Astrocyte (in vitro differentiated cells and primary cell): ENCODE results near the gene PARL. TPM values are rescaled to one million over a fixed set of nuclear protein-coding genes. Genes with fewer than 3 reads are reported as not detected.
"Not testable (repeated sequence)": the region's sequence is repeated elsewhere in the genome, so short reads cannot be mapped to it uniquely, and the experiment has no call there.

Experiments used
- DNase-seq: peaks from one replicate; pipeline ENCODE4 v3.0.0-alpha.2; 2010; ENCODE audit warnings: low read depth
- FAIRE-seq: peaks from 2 replicates; lab custom pipeline; 2011; peaks lifted over from hg19 to GRCh38; lab: Jason Lieb, UNC
- H2AFZ ChIP-seq: 2 replicates; pipeline ENCODE4 v1.6.0; 2012; ENCODE audit warnings: low read depth, low read length, inconsistent platforms
- H3K27ac ChIP-seq: 2 replicates; pipeline ENCODE4 v1.5.1; 2011; ENCODE audit warnings: low read depth, low read length, inconsistent platforms
- H3K27me3 ChIP-seq: 2 replicates; pipeline ENCODE4 v1.6.0; 2011; ENCODE audit warnings: low read length, inconsistent platforms; ENCODE audit not compliant: insufficient read depth
- H3K36me3 ChIP-seq: 2 replicates; pipeline ENCODE4 v1.5.1; 2011; ENCODE audit warnings: low read length, inconsistent platforms; ENCODE audit not compliant: insufficient read depth
- H3K4me1 ChIP-seq: 2 replicates; pipeline ENCODE4 v1.5.1; 2011; ENCODE audit warnings: low read length, inconsistent platforms; ENCODE audit not compliant: insufficient read depth
- H3K4me2 ChIP-seq: 2 replicates; pipeline ENCODE4 v1.6.0; 2012; ENCODE audit warnings: low read length, inconsistent platforms
- H3K4me3 ChIP-seq: 2 replicates; pipeline ENCODE4 v1.5.1; 2011; ENCODE audit warnings: low read depth, mild to moderate bottlenecking, low read length, inconsistent platforms; ENCODE audit not compliant: insufficient read depth
- H3K79me2 ChIP-seq: 2 replicates; pipeline ENCODE4 v1.6.0; 2012; ENCODE audit warnings: mild to moderate bottlenecking, low read length, inconsistent platforms; ENCODE audit not compliant: insufficient read depth
- H3K9ac ChIP-seq: 2 replicates; pipeline ENCODE4 v1.6.0; 2012; ENCODE audit warnings: mild to moderate bottlenecking, low read length, inconsistent platforms
- H3K9me3 ChIP-seq: 2 replicates; pipeline ENCODE4 v1.5.1; 2012; ENCODE audit warnings: low read depth, mild to moderate bottlenecking, low read length, inconsistent platforms; ENCODE audit not compliant: insufficient read depth
- H4K20me1 ChIP-seq: 2 replicates; pipeline ENCODE4 v1.6.0; 2012; ENCODE audit warnings: low read length, inconsistent platforms; ENCODE audit not compliant: insufficient read depth
- H3K27ac Mint-ChIP-seq: one replicate; pipeline ENCODE4 v1.8.0; 2021; ENCODE audit warnings: mild to moderate bottlenecking, mixed read lengths; ENCODE audit not compliant: unreplicated experiment
- H3K27me3 Mint-ChIP-seq: one replicate; pipeline ENCODE4 v1.8.0; 2021; ENCODE audit warnings: low read depth, mixed read lengths; ENCODE audit not compliant: unreplicated experiment
- H3K36me3 Mint-ChIP-seq: one replicate; pipeline ENCODE4 v1.8.0; 2021; ENCODE audit warnings: low read depth, mixed read lengths; ENCODE audit not compliant: unreplicated experiment
- H3K4me1 Mint-ChIP-seq: one replicate; pipeline ENCODE4 v1.8.0; 2021; ENCODE audit warnings: low read depth, mixed read lengths; ENCODE audit not compliant: unreplicated experiment
- H3K4me3 Mint-ChIP-seq: one replicate; pipeline ENCODE4 v1.8.0; 2021; ENCODE audit warnings: mild to moderate bottlenecking, moderate library complexity, mixed read lengths; ENCODE audit not compliant: unreplicated experiment
- H3K9me3 Mint-ChIP-seq: one replicate; pipeline ENCODE4 v1.8.0; 2021; ENCODE audit warnings: mild to moderate bottlenecking, mixed read lengths; ENCODE audit not compliant: unreplicated experiment
- CTCF ChIP-seq: IDR thresholded peaks from 2 replicates; pipeline ENCODE4 v1.5.1; 2011; ENCODE audit warnings: low read depth, mild to moderate bottlenecking, inconsistent platforms, low read length, moderate library complexity; ENCODE audit not compliant: insufficient read depth
- EZH2 ChIP-seq: IDR thresholded peaks from 2 replicates; pipeline ENCODE4 v1.6.1; 2012; ENCODE audit warnings: mild to moderate bottlenecking, low read length, inconsistent platforms; ENCODE audit not compliant: insufficient read depth
- total RNA-seq: library from RNA; stranded (reverse); gene quantifications from 2 replicates; pipeline ENCODE4 v1.2.1, GENCODE V29; 2021

Gene PARL
- total RNA-seq, 1 donor from 2014 or later, result 64.7 TPM

DNA sequence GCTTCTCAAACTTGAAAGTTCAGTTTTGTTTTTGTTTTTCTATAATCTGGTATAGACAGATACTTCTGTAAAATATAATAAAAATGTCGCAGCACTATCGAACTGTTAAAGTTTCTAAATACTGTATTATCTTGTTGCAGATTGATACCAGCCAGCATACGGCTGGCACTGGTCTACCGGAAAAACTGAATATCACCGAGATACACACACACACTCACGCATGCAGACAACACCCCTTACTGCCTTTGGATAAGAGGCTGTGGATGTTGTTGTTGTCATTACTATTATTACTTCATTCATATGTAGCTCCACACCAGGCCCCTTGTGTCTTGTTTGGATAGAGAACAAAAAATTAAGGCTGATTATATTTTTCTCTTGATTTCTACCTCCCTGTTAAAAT is 91.7 kb downstream of the PARL start:
- Histone ChIP-seq H3K79me2 (peaks cover 22% of the 10 kb centered on the region), H3K4me2 (no peak overlapping the region), H3K4me1 (no peaks in the 10 kb centered on the region), H4K20me1 (peaks cover 29% of the 10 kb centered on the region), H3K36me3 (peaks cover 40% of the 10 kb centered on the region), H3K9ac (no peak overlapping the region), H3K27me3 (no peaks in the 10 kb centered on the region), H3K9me3 (no peaks in the 10 kb centered on the region), H2AFZ (no peak overlapping the region), H3K27ac (no peak overlapping the region), H3K4me3 (no peak overlapping the region)
- FAIRE-seq (no peak), DNase-seq (no peak)
- Mint-ChIP-seq H3K4me3 (no peak overlapping the region), H3K4me1 (no peaks in the 10 kb centered on the region), H3K27me3 (no peaks in the 10 kb centered on the region), H3K36me3 (peaks cover 13% of the 10 kb centered on the region), H3K27ac (no peak overlapping the region), H3K9me3 (no peaks in the 10 kb centered on the region)
- no peak for TF ChIP-seq CTCF
- TF ChIP-seq EZH2, result no peak

DNA sequence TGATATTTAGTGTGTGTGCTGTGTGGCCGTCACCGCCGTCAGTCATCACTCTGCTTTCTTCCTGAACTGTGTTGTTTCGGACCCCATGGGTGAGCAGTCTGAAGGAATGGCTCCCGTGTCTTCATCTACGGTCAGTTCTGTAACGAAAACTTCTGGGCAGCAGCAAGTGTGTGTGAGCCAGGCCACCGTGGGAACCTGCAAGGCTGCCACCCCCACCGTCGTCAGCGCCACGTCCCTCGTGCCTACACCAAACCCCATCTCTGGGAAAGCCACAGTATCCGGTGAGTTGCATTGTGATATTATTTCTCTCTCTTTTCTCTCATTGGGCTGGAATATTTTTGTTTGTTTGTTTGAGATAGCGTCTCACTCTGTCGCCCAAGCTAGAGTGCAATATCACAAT is 94.0 kb downstream of the PARL start:
- Mint-ChIP-seq H3K4me1 (no peaks in the 10 kb centered on the region), H3K27me3 (no peaks in the 10 kb centered on the region), H3K36me3 (peaks cover 21% of the 10 kb centered on the region), H3K4me3 (no peak overlapping the region), H3K27ac (peak overlapping the region; percentile 70), H3K9me3 (no peaks in the 10 kb centered on the region)
- Histone ChIP-seq H3K4me3 (no peak overlapping the region), H3K4me2 (no peak overlapping the region), H3K79me2 (peaks cover 27% of the 10 kb centered on the region), H3K27me3 (no peaks in the 10 kb centered on the region), H4K20me1 (peaks cover 29% of the 10 kb centered on the region), H3K27ac (no peak overlapping the region), H3K36me3 (peaks cover 52% of the 10 kb centered on the region), H3K4me1 (no peaks in the 10 kb centered on the region), H3K9me3 (no peaks in the 10 kb centered on the region), H2AFZ (no peak overlapping the region), H3K9ac (no peak overlapping the region)
- FAIRE-seq, result no peak
- TF ChIP-seq CTCF (no peak), EZH2 (no peak)
- DNase-seq, result no peak

DNA sequence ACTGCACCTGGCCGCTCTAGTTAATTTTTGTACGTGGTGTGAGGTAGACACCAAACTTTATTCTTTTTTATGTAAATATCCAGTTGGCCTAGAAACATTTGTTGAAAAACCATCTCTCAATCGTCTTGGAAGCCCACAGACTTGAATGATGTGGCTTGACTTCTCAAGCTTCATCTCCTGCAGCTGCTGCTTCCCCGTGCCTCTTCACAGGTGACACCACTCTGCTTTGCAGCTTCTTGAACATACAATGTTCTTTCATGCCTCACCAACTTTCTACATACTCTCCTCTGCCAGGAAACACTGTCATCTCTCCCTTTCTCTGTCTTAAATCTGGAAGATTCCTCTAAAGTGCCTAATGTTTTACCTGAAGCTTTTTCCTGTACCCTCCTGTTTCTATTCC is 94.9 kb downstream of the PARL start:
- Histone ChIP-seq H3K79me2 (peaks cover 27% of the 10 kb centered on the region), H3K36me3 (peaks cover 55% of the 10 kb centered on the region), H3K9ac (no peak overlapping the region), H4K20me1 (peaks cover 32% of the 10 kb centered on the region), H3K27me3 (no peaks in the 10 kb centered on the region), H3K27ac (no peak overlapping the region), H3K4me3 (no peak overlapping the region), H3K4me2 (no peak overlapping the region), H3K9me3 (no peaks in the 10 kb centered on the region), H3K4me1 (no peaks in the 10 kb centered on the region), H2AFZ (no peak overlapping the region)
- no peak for DNase-seq
- FAIRE-seq, result no peak
- TF ChIP-seq EZH2 (no peak), CTCF (no peak)
- Mint-ChIP-seq H3K4me3 (no peak overlapping the region), H3K27me3 (no peaks in the 10 kb centered on the region), H3K4me1 (no peaks in the 10 kb centered on the region), H3K9me3 (no peaks in the 10 kb centered on the region), H3K27ac (no peak overlapping the region), H3K36me3 (peaks cover 21% of the 10 kb centered on the region)

DNA sequence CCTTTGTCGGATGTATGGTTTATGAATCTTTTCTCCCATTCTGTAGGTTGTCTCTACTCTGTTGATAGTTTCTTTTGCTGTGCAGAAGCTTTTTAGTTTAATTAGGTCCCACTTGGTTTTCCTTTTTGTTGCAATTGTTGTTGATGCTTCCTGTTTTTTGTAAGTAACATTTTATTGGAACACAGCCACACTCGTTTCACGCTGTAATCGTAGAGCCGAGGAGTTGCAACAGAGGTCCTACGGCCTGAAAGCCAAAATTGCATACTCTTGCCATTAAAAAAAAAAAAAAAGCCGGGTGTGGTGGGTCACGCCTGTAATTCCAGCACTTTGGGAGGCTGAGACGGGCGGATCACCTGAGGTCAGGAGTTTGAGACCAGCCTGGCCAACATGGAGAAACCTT is 100.2 kb downstream of the PARL start:
- H3K4me3 Mint-ChIP-seq, H3K27me3 Mint-ChIP-seq, H3K9me3 Mint-ChIP-seq, H2AFZ ChIP-seq, H3K9me3 ChIP-seq, H3K27me3 ChIP-seq, H3K9ac ChIP-seq, H3K4me1 Mint-ChIP-seq, H3K27ac Mint-ChIP-seq, H3K27ac ChIP-seq, H3K4me1 ChIP-seq, FAIRE-seq, DNase-seq, H3K4me3 ChIP-seq, H3K4me2 ChIP-seq: not testable (repeated sequence)
- H3K36me3 Mint-ChIP-seq, result peaks cover 30% of the 10 kb centered on the region
- Histone ChIP-seq H3K79me2 (peaks cover 24% of the 10 kb centered on the region), H3K36me3 (peaks cover 48% of the 10 kb centered on the region), H4K20me1 (peaks cover 35% of the 10 kb centered on the region)
